GM12892 (cell line): ENCODE data around the gene CPLX1.

Source experiments
- POLR2A ChIP-seq: IDR thresholded peaks from 2 replicates; pipeline ENCODE4 v1.6.1; 2011; ENCODE audit warnings: low read depth, low read length, control low read depth
- POLR2AphosphoS5 ChIP-seq: IDR thresholded peaks from 2 replicates; pipeline ENCODE4 v1.6.1; 2011; ENCODE audit warnings: low read depth, low read length, control low read depth
- TAF1 ChIP-seq: IDR thresholded peaks from 2 replicates; pipeline ENCODE4 v1.6.1; 2011; ENCODE audit warnings: low read depth, mild to moderate bottlenecking, control low read depth, low read length, borderline replicate concordance

DNA sequence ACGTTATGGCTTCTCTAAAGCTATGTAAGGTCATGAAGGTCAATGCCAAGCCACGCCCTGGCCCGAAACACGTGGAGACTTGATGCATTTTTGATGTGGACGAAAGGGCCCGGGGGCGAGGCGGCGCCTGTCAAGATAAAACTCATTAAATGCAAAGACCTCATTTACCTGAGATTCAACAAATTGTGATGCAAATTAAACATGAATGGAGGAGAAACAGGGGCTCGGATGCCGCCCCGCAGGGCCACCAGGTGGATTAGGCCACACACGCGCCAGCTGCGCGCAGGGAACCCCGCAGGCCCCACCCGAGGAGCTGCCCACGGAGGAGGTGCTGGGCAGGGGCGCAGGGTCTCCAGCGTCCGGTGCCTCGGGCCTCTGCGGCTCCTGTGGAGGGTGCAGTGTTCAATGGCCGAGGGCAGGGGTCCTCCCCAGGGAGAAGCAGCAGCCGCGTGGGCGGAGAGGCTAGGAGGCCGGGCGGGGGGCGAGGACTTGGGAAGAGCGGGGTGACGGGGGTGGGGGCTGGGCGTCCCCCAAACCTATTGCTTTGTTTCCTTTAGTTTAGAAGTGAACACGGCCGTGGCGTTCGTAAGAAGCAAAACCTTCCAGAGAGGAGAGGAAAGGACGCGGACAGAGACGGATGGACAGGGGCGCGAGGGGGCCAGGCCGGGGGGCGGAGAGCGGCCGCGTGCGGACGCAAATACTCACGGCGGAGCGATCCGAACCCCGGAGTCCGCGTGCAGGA is 40.4 kb downstream of the CPLX1 start:
- no peak for TF ChIP-seq POLR2AphosphoS5
- no peak for TF ChIP-seq POLR2A
- no peak for TF ChIP-seq TAF1
